ENCODE data around the gene ADGRA3.
"Not testable (repeated sequence)": the region's sequence is repeated elsewhere in the genome, so short reads cannot be mapped to it uniquely, and the experiment has no call there.

Gene ADGRA3

GRCh38 chr4:22428441-22428840 is 87.4 kb downstream of the ADGRA3 start:
- DNase-seq, result no peak

GRCh38 chr4:22427675-22428074 is 88.2 kb downstream of the ADGRA3 start:
- no peak for DNase-seq

GRCh38 chr4:22420291-22420690 is 95.6 kb downstream of the ADGRA3 start:
- no peak for DNase-seq

- no peak for DNase-seq
Observed at GRCh38 chr4:22417408-22417807, 98.5 kb downstream of the ADGRA3 start.

GRCh38 chr4:22416403-22416802 is 99.5 kb downstream of the ADGRA3 start:
- no peak for DNase-seq

GRCh38 chr4:22414833-22415232 is 101.0 kb downstream of the ADGRA3 start:
- no peak for DNase-seq

GRCh38 chr4:22413471-22413870 is 102.4 kb downstream of the ADGRA3 start:
- no peak for DNase-seq

- DNase-seq, result no peak
Observed at GRCh38 chr4:22412013-22412412, 103.9 kb downstream of the ADGRA3 start.

GRCh38 chr4:22410645-22411247 is 105.1 kb downstream of the ADGRA3 start:
- no peak for DNase-seq

GRCh38 chr4:22408474-22408873 is 107.4 kb downstream of the ADGRA3 start:
- DNase-seq, result no peak

GRCh38 chr4:22407361-22407760 is 108.5 kb downstream of the ADGRA3 start:
- no peak for DNase-seq

- DNase-seq, result no peak
Observed at GRCh38 chr4:22398671-22399070, 117.2 kb downstream of the ADGRA3 start.

GRCh38 chr4:22391551-22391950 is 124.3 kb downstream of the ADGRA3 start:
- no peak for DNase-seq

GRCh38 chr4:22389240-22389870 is 126.5 kb downstream of the ADGRA3 start:
- DNase-seq, result peak; percentile 44

- no peak for DNase-seq
Observed at GRCh38 chr4:22385611-22386011, 130.3 kb downstream of the ADGRA3 start.

GRCh38 chr4:22384154-22384553 is 131.7 kb downstream of the ADGRA3 start:
- DNase-seq, result no peak

- not testable (repeated sequence) for DNase-seq
Observed at GRCh38 chr4:22382216-22382615, 133.7 kb downstream of the ADGRA3 start.

- DNase-seq, result no peak
Observed at GRCh38 chr4:22372986-22373385, 142.9 kb downstream of the ADGRA3 start.

- no peak for DNase-seq
Observed at GRCh38 chr4:22369901-22370562, 145.8 kb downstream of the ADGRA3 start.

GRCh38 chr4:22363787-22364186 is 152.1 kb downstream of the ADGRA3 start:
- DNase-seq, result no peak

GRCh38 chr4:22363036-22363435 is 152.8 kb downstream of the ADGRA3 start:
- no peak for DNase-seq

- no peak for DNase-seq
Observed at GRCh38 chr4:22356987-22357596, 158.8 kb downstream of the ADGRA3 start.

- DNase-seq, result no peak
Observed at GRCh38 chr4:22348410-22348809, 167.5 kb downstream of the ADGRA3 start.

- no peak for DNase-seq
Observed at GRCh38 chr4:22345678-22346077, 170.2 kb downstream of the ADGRA3 start.

All from stimulated activated CD8-positive, alpha-beta memory T cell treated with anti-CD3 and anti-CD28 coated beads, Interleukin-4, amount 100 ng/mL, for 48 hours (primary cell).